Activated T-helper 1 cell treated with anti-CD3 and anti-CD28 coated beads, Interleukin-12 subunit alpha, Interleukin-12 subunit beta, Interleukin-2, Interleukin-4 antibody, amounts not matched to agents 30 ng/mL and 10 ng/mL and 1 ng/mL, durations not matched to agents 14 hours and 24 hours and 36 hours (primary cell): ENCODE measurements around the gene ATP2A1. TPM values are rescaled to one million over a fixed set of nuclear protein-coding genes. Genes with fewer than 3 reads are reported as not detected.

Source experiments
- DNase-seq: peaks from one replicate; pipeline ENCODE4 v3.0.0; 2021; ENCODE audit warnings: low spot score
- H3K27ac Mint-ChIP-seq: one replicate; pipeline ENCODE4 v1.8.0; 2021; ENCODE audit warnings: mild to moderate bottlenecking, mixed read lengths
- H3K27me3 Mint-ChIP-seq: one replicate; pipeline ENCODE4 v1.8.0; 2022; ENCODE audit warnings: mild to moderate bottlenecking, moderate library complexity, mixed read lengths; ENCODE audit not compliant: insufficient read depth
- H3K36me3 Mint-ChIP-seq: one replicate; pipeline ENCODE4 v1.8.0; 2021; ENCODE audit warnings: low read depth, mixed read lengths
- H3K4me1 Mint-ChIP-seq: one replicate; pipeline ENCODE4 v1.8.0; 2021; ENCODE audit warnings: low read depth, mixed read lengths
- H3K4me3 Mint-ChIP-seq: one replicate; pipeline ENCODE4 v1.8.0; 2021; ENCODE audit warnings: mild to moderate bottlenecking, moderate library complexity, mixed read lengths
- H3K9me3 Mint-ChIP-seq: one replicate; pipeline ENCODE4 v1.8.0; 2021; ENCODE audit warnings: mixed read lengths
- intact Hi-C: fragments of 100-400 bp; cut with micrococcal nuclease; formaldehyde crosslinking; loops from one replicate; pipeline ENCODE4 v1.15.1; 2024
- total RNA-seq: library from RNA; stranded (reverse); gene quantifications from 2 replicates; pipeline ENCODE4 v1.2.3, GENCODE V29; 2022

Gene ATP2A1
- total RNA-seq, 1 donor from 2014 or later, result 3.3 TPM

DNA sequence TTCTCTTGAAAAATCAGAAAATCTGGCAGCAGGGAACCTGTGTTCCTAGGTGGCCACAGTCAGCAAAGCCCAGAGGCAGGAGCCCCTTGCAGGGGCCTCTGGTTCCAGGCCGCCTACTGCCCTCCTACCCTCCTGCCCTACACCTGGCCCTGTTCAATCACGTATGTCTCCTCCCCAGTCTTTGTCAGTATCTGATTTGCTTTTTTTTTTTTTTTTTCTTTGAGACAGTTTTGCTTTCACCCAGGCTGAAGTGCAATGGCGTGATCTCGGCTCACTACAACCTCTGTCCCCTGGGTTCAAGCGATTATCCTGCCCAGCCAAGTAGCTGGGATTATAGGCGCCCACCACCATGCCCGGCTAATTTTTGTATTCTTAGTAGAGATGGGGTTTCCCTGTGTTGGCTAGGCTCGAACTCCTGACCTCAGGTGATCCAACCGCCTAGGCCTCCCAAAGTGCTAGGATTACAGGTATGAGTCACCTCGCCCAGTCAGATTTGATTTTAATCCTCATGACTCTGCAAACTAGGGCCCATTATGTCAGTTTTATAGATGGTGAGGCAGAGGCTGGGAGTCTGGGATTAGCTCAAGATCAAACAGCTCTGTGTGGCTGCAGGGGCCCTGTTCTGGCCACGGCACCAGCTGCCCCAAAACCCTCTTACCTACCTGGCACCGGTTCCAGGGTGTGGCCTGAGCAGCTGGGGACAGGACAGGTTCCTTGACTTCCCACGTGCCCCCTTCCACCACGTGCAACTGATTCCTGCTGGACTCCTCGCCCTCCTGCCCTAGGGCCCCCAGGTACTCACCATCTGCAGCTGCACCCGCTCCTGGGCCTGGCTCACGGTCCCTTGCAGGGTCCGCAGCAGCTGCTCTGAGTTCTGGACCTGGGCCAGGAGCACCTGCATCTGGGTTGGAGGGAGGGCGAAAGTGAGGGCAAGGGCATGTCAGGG, 32.1 kb downstream of the ATP2A1 start:
- no peak overlapping the region for H3K4me3 Mint-ChIP-seq
- no peak for DNase-seq
- no peaks in the 10 kb centered on the region for H3K9me3 Mint-ChIP-seq
- H3K27me3 Mint-ChIP-seq, result no peaks in the 10 kb centered on the region
- no peak overlapping the region for H3K27ac Mint-ChIP-seq
- H3K4me1 Mint-ChIP-seq, result no peaks in the 10 kb centered on the region
- intact Hi-C loops, result no loop called here
- H3K36me3 Mint-ChIP-seq, result peaks cover 5% of the 10 kb centered on the region

DNA sequence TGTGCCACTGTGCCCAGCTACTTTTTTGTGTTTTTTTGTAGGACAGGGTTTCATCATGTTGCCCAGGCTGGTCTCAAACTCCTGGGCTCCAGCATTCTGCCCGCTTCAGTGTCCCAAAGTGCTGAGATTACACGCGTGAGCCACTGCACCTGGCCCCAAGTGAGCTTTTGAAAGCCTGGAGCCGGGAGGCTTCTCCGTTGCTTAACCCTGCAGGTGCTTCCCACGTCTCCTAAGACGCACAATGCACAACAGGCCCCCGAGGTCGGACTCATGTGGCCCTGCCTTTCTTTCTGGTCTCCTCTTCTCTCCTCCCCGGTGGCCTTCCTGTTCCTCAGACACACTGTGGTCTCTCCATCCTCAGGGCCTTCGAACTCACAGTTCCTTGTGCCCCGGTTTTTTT, 34.3 kb downstream of the ATP2A1 start:
- no peak overlapping the region for H3K27ac Mint-ChIP-seq
- peaks cover 11% of the 10 kb centered on the region for H3K36me3 Mint-ChIP-seq
- no peak for DNase-seq
- no peaks in the 10 kb centered on the region for H3K9me3 Mint-ChIP-seq
- intact Hi-C loops, result no loop called here
- no peaks in the 10 kb centered on the region for H3K4me1 Mint-ChIP-seq
- H3K4me3 Mint-ChIP-seq, result no peak overlapping the region
- H3K27me3 Mint-ChIP-seq, result no peaks in the 10 kb centered on the region

DNA sequence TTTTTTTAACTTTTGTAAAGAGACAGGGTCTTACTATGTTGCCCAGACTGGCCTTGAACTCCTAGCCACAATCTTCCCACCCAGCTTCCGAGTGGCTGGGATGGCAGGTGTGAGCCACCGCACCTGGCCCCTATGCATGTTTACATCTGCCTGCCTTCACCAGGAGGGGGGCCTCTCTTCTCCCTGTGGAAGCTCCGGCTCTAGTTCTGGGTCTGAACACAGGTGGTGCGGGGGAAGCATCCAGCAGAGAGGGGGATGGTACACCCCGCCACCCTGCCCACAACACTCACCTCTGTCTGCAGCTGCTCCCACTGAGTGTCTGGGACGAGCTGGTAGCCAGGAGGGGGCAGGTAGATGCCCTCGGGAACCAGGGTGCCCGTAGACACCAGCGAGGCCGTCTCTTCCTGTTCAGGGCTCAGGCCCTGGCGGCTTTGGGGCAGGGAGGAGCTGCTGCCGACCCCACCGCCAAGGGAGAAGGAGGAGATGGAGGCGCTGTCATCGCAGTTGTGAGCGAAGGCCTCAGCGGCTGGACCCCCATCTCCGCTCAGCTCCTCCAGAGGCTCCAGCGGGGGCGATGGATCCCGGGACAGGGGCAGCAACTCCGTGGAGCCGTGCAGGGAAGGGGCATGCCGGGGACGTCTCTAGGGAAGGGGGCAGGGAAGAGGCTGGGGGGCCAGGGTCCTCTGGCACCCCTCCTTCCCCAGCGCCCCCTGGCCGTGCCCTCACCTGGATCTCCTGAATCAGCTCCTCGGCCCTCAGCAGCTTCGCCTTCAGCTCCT, 35.8 kb downstream of the ATP2A1 start:
- intact Hi-C loops, result no loop called here
- DNase-seq, result no peak
- Mint-ChIP-seq H3K4me3 (no peak overlapping the region), H3K4me1 (no peaks in the 10 kb centered on the region), H3K27ac (no peak overlapping the region), H3K36me3 (peaks cover 9% of the 10 kb centered on the region), H3K9me3 (no peaks in the 10 kb centered on the region), H3K27me3 (no peaks in the 10 kb centered on the region)

DNA sequence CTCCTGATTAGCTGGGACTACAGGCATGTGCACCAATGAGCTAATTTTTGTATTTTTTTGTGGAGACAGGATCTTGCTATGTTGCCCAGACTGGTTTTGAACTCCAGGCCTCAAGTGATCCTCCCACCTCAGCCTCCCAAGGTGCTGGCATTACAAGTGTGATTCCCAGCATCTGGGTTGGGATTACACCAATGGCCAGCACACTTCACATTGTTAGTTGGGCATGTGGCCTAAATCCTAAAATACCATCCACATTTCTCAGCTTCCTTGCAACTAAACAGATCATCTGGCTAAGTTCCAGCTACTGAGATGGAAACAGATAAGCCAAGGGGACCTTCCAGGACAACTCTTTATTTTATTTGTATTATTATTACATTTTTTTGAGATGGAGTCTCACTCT, 36.9 kb downstream of the ATP2A1 start:
- intact Hi-C loops, result no loop called here
- Mint-ChIP-seq H3K9me3 (no peaks in the 10 kb centered on the region), H3K4me1 (no peaks in the 10 kb centered on the region), H3K4me3 (no peak overlapping the region), H3K36me3 (peaks cover 16% of the 10 kb centered on the region), H3K27ac (no peak overlapping the region), H3K27me3 (no peaks in the 10 kb centered on the region)
- DNase-seq, result no peak

DNA sequence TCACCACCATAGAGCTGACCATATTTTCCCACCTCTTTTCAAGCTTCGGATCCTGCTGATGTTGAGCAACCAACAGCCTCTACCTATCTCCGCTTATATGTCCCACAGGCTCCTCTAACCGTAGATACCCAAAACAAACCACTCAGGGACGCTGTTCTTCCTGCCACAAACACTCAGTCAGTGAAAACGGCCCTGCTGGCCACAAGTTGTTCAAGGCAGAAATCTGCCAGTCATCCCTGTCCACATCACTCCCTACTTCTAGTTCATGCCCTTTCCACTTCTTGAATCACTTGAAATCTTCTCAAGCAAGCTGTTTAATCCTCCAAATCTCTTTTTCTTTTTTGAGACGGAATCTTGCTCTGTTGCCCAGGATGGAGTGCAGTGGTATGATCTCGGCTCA, 38.8 kb downstream of the ATP2A1 start:
- Mint-ChIP-seq H3K27ac (no peak overlapping the region), H3K4me1 (no peaks in the 10 kb centered on the region), H3K9me3 (no peaks in the 10 kb centered on the region), H3K4me3 (no peak overlapping the region), H3K27me3 (no peaks in the 10 kb centered on the region), H3K36me3 (peaks cover 16% of the 10 kb centered on the region)
- intact Hi-C loops, result no loop called here
- no peak for DNase-seq

DNA sequence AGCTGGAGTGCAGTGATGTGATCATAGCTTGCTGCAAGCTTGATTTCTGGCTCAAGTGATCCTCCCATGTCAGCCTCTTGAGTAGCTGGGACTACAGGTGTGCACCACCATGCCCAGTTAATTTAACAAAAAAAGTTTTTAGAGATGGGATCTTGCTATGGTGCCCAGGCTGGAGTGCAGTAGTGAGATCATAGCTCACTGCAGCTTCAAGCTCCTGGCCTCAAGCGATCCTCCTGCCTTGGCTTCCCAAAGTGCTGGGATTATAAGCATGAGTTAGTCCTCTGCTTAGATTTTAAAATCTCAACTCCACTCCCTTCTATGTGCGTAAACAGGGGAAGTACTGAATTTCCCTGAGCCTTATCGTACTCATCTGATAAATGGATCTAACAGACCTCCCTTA, 40.4 kb downstream of the ATP2A1 start:
- H3K9me3 Mint-ChIP-seq, result no peaks in the 10 kb centered on the region
- peaks cover 16% of the 10 kb centered on the region for H3K36me3 Mint-ChIP-seq
- no peak overlapping the region for H3K4me3 Mint-ChIP-seq
- peaks cover 5% of the 10 kb centered on the region for H3K4me1 Mint-ChIP-seq
- no peak for DNase-seq
- intact Hi-C loops, result no loop called here
- no peak overlapping the region for H3K27ac Mint-ChIP-seq
- H3K27me3 Mint-ChIP-seq, result no peaks in the 10 kb centered on the region

DNA sequence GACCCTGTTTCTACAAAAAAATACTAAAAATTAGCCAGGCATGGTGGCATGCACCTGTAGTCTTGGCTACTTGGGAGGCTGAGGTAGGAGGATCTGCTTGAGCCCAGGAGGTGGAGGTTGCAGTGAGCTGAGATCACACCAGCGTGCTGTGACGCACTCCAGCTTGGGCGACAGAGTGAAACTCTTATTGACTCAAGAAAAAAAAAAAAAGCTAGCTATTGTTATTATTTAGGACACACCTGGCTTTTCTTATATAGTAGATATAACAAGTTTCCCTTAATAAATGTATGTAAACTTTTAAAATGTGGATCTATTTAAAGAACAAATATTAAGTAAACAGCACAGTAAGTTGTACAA, 44.9 kb downstream of the ATP2A1 start:
- Mint-ChIP-seq H3K27me3 (no peaks in the 10 kb centered on the region), H3K36me3 (peaks cover 7% of the 10 kb centered on the region), H3K4me1 (peaks cover 18% of the 10 kb centered on the region), H3K4me3 (peak overlapping the region; percentile 73), H3K9me3 (no peaks in the 10 kb centered on the region), H3K27ac (peak overlapping the region; percentile 25)
- intact Hi-C loops, result loop anchor here (10.0 kb wide), 1 partner anchor 368 kb away; the partner anchor contains the start of gene SGF29
- no peak for DNase-seq

DNA sequence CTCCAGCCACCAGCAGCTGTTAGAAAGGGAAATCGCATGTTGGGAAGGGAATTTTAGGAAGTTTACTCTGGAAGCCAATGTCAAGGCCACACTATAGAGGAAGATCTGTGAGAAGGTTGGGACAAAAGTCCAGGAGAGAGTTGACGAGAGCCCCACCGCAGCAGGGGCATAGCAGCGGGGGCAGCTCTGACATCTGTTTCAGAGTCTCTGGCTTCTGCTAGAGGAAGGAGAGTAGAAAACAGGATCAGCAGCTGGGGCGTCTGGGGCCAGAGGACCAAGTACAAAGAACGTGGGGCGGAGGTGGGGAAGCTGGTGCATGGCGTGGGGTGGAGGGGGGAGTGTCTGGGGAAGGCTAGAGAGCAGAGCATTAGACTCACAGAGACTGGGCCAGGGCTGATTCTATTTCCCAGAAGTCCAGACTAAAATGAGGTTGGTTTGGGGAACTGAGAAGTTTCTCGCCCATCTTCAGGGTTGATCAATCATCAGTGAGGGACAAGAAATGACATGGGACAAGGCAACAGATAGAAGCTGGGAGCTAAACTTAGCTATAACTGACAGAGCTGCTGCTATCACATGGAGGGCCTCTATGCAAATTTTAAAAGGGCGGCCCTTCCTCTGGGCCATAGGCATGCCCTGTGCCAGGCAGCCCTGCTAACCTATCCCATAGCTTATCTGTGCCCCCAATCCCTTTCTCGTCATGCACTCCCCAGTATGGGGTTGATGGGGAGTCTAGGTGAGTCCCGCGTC, 45.5 kb downstream of the ATP2A1 start:
- Mint-ChIP-seq H3K27me3 (no peaks in the 10 kb centered on the region), H3K9me3 (no peaks in the 10 kb centered on the region), H3K36me3 (peaks cover 7% of the 10 kb centered on the region), H3K27ac (peak overlapping the region; percentile 25), H3K4me1 (peaks cover 18% of the 10 kb centered on the region), H3K4me3 (peak overlapping the region; percentile 97)
- intact Hi-C loops, result loop anchor here (2.0 to 10.0 kb wide), 3 partner anchors 51 to 369 kb away; partner anchors contain the start of genes LAT, SGF29 and SPNS1
- no peak for DNase-seq

DNA sequence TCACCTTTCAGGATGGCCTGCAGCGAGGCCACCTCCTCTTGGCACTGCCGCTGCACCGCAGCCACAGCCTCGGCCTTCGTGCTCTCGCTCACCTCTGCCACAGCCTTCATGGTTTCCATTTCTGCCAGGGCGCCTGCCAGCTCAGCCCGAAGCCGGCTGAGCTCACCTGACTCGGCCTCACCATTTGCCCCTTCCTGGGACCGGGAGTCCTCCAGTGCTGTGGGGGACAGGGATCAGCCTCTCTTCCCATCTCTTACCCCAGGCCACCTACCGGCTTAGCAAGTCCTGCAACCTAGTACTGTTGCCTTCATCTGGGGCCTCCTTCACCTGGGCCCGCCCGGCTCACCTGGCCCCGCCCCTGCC, 46.1 kb downstream of the ATP2A1 start:
- intact Hi-C loops, result loop anchor here (2.0 to 10.0 kb wide), 3 partner anchors 50 to 370 kb away; partner anchors contain the start of genes LAT, SGF29 and SPNS1
- Mint-ChIP-seq H3K36me3 (peaks cover 5% of the 10 kb centered on the region), H3K27ac (peak overlapping the region; percentile 99), H3K9me3 (no peaks in the 10 kb centered on the region), H3K4me3 (peak overlapping the region; percentile 97), H3K27me3 (no peaks in the 10 kb centered on the region), H3K4me1 (peaks cover 18% of the 10 kb centered on the region)
- no peak for DNase-seq

DNA sequence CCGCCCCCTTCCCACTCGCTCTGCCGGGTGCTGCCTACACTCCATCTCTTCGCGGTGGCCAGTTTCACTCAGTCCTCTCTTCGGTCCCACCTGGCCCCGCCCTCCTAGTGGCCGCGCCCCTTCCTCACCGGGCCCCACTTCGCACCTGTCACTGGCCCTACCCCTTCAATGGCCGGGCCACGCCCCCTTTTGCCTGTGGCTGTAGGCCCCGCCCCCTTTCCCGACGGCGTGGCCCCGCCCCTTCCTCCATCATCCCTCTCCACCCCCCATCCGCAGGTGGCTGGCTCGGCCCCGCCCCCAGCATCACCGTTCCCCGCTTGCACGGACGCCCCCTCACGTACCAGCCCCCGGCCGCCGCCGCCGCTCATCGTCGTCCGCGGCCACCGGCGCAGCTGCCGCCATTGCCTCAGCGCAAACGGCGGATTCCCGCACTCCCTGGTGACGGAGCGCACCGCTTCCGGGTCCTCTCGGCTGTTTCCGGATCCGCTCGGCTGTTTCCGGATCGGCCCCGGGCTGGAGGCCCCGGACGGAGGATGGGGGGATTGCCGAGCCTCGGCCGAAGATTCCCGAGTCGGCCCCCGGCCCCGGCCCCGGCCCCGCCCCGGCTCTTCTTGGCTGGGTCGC, 46.6 kb downstream of the ATP2A1 start, which contains the start of gene RABEP2:
Gene RABEP2 (minus strand): TSS at position 477 of the 624 bp plus-strand sequence. CDS start 75 bp downstream, at position 402.
- peaks cover 18% of the 10 kb centered on the region for H3K4me1 Mint-ChIP-seq
- DNase-seq, result peak; percentile 92
- intact Hi-C loops, result loop anchor here (1.0 to 10.0 kb wide), 10 partner anchors 11 to 370 kb away; partner anchors contain the start of genes LAT, NFATC2IP, SGF29 and SH2B1
- no peaks in the 10 kb centered on the region for H3K27me3 Mint-ChIP-seq
- peak within 1 kb of the TSS; percentile 97 for H3K4me3 Mint-ChIP-seq
- H3K9me3 Mint-ChIP-seq, result no peaks in the 10 kb centered on the region
- peak within 1 kb of the TSS; percentile 99 for H3K27ac Mint-ChIP-seq
- peaks cover under 1% of the 10 kb centered on the region for H3K36me3 Mint-ChIP-seq

DNA sequence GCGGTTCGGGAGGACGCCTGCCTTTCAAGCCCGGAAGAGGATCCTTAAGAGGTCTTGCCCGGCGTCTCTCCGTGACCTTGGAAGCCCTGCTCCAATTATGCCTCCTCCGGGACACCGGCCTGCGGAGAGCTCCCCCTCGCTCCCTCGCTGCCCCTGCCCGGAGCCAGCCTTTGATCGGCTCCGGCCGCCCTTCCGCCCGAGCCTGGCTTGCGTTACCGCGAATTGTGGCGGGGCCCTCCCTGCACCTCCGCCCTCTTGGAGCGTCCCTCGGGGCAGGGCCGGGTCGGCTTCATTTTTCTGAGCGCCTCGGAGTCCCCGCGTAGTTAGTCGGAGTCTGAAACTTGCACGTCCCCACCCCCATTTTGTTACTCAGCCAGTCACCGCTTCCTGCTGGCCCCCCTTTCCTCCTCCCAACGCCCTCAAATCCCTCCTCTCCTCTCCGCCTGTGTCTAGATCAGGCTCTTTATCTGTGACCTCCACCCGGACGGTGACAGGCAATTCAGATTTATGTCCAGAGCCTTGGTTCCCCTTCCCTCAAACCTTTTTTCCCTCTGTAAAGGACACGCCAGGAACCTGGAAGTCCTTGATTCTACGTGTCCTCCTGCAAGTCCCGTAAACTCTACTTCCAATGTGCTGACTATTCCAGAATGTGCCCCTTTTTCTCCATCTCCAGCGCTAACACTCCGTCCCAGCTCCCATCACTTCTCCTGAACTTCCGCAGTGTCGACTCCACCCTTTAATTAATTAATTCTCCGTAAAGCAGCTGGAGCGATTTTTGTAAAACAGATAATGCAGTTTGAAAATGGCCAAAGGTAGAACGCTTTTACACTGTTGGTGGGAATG, 47.3 kb downstream of the ATP2A1 start:
- Mint-ChIP-seq H3K9me3 (no peaks in the 10 kb centered on the region), H3K4me1 (peaks cover 22% of the 10 kb centered on the region), H3K4me3 (peak overlapping the region; percentile 97), H3K36me3 (no peaks in the 10 kb centered on the region), H3K27ac (peak overlapping the region; percentile 99), H3K27me3 (no peaks in the 10 kb centered on the region)
- peak; percentile 82 for DNase-seq
- intact Hi-C loops, result loop anchor here (1.0 to 10.0 kb wide), 10 partner anchors 11 to 371 kb away; partner anchors contain the start of genes LAT, NFATC2IP, SGF29 and SH2B1
